ENCODE data around the gene HPSE2. TPM values are rescaled to one million over a fixed set of nuclear protein-coding genes. Genes with fewer than 3 reads are reported as not detected.

HPSE2 gene
- polyA plus RNA-seq, 2 of the 4 experiments (the other 2 are of a cell fraction), result not detected

GRCh38 chr10:98980353-98980752 lies 255.3 kb downstream of the HPSE2 start:
- ATAC-seq (no peak), DNase-seq (ENCODE audit: low read depth in 1 of 2, low spot score in 1 of 2) (no peak), FAIRE-seq (no peak)
- TF ChIP-seq KDM5A (IDR thresholded peaks at IDR 0.05), result no peak
- no peak for TF ChIP-seq CBX2 (IDR thresholded peaks at IDR 0.05; ENCODE audit: borderline replicate concordance, low read depth)
- no peak for TF ChIP-seq BHLHE40 (IDR thresholded peaks at IDR 0.05; ENCODE audit: low read depth, low read length)
- TF ChIP-seq BCL3 (IDR thresholded peaks at IDR 0.05), result no peak
- TF ChIP-seq EP300 (IDR thresholded peaks at IDR 0.05), result no peak
- no peak for TF ChIP-seq ZFP36 (IDR thresholded peaks at IDR 0.05; ENCODE audit: borderline replicate concordance, partially characterized antibody)
- no peak for TF ChIP-seq NR3C1 (IDR thresholded peaks at IDR 0.05)
- no peak overlapping the region for H3K4me2 ChIP-seq
- POLR2A ChIA-PET, result no interaction called here
- H3K9me3 ChIP-seq, result no peaks in the 10 kb centered on the region
- CTCF ChIA-PET, result no interaction called here
- H3K4me3 ChIP-seq, result no peak overlapping the region
- 15% methylated on average over 5 of the region's 5 CpGs for WGBS (ENCODE audit: missing lambda C conversion rate)
- no peaks in the 10 kb centered on the region for H3K4me1 ChIP-seq
- H3K27ac ChIP-seq, result no peak overlapping the region

- ChIA-PET CTCF (no interaction called here), POLR2A (no interaction called here)
- FAIRE-seq (no peak), ATAC-seq (no peak), DNase-seq (ENCODE audit: low read depth in 1 of 2, low spot score in 1 of 2) (no peak)
- WGBS (ENCODE audit: missing lambda C conversion rate), result 0% methylated on average over 2 of the region's 2 CpGs
- TF ChIP-seq HOXB5 (CRISPR knock-in tag; IDR thresholded peaks at IDR 0.05), result no peak
- TF ChIP-seq CTCF (IDR thresholded peaks at IDR 0.05), result no peak
- TF ChIP-seq NR3C1 (IDR thresholded peaks at IDR 0.05), result no peak
- no peak for TF ChIP-seq POLR2AphosphoS2 (conservative IDR thresholded peaks at IDR 0.05; ENCODE audit: low read length)
- peak; percentile 64 to 71; a peak in 3 of 4 replicates for TF ChIP-seq CEBPB (IDR thresholded peaks at IDR 0.05)
- no peak for TF ChIP-seq MAFK (IDR thresholded peaks at IDR 0.05; ENCODE audit: partially characterized antibody)
- Histone ChIP-seq H3K4me2 (no peak overlapping the region), H3K4me3 (no peak overlapping the region), H3K27ac (no peak overlapping the region), H3K9me3 (no peaks in the 10 kb centered on the region), H3K4me1 (no peaks in the 10 kb centered on the region)
Measured at GRCh38 chr10:98971464-98971863, 264.2 kb downstream of the HPSE2 start.

- ChIA-PET POLR2A (no interaction called here), CTCF (no interaction called here)
- H3K4me2 ChIP-seq, result no peak overlapping the region
- DNase-seq (ENCODE audit: low read depth in 1 of 2, low spot score in 1 of 2) (no peak), ATAC-seq (no peak), FAIRE-seq (no peak)
- H3K9me3 ChIP-seq, result no peaks in the 10 kb centered on the region
- no peak overlapping the region for H3K4me3 ChIP-seq
- H3K27ac ChIP-seq, result no peak overlapping the region
- TF ChIP-seq HES2 (IDR thresholded peaks at IDR 0.05), result no peak
- TF ChIP-seq JUNB (IDR thresholded peaks at IDR 0.05), result no peak
- TF ChIP-seq JUN (IDR thresholded peaks at IDR 0.05), result no peak
- no peak for TF ChIP-seq MAZ (IDR thresholded peaks at IDR 0.05; ENCODE audit: borderline replicate concordance, low read depth, low read length)
- no peak for TF ChIP-seq ATOH8 (CRISPR knock-in tag; IDR thresholded peaks at IDR 0.05; ENCODE audit: low read depth)
- no peak for TF ChIP-seq MAFK (IDR thresholded peaks at IDR 0.05; ENCODE audit: partially characterized antibody)
- TF ChIP-seq GATA3 (IDR thresholded peaks at IDR 0.05; ENCODE audit: borderline replicate concordance), result no peak
- TF ChIP-seq CHD2 (IDR thresholded peaks at IDR 0.05; ENCODE audit: low read length, partially characterized antibody), result no peak
- no peak for TF ChIP-seq POLR2A (IDR thresholded peaks at IDR 0.05; ENCODE audit: low read length)
- TF ChIP-seq BCL3 (IDR thresholded peaks at IDR 0.05), result no peak
- TF ChIP-seq KDM5A (IDR thresholded peaks at IDR 0.05), result no peak
- no peak for TF ChIP-seq HEYL (CRISPR knock-in tag; IDR thresholded peaks at IDR 0.05)
- no peak for TF ChIP-seq EHF (CRISPR knock-in tag; IDR thresholded peaks at IDR 0.05)
- no peak for TF ChIP-seq POLR2AphosphoS2 (conservative IDR thresholded peaks at IDR 0.05; ENCODE audit: low read length)
- TF ChIP-seq EP300 (IDR thresholded peaks at IDR 0.05), result no peak
- TF ChIP-seq ELK1 (IDR thresholded peaks at IDR 0.05; ENCODE audit: low read depth, low read length), result no peak
- no peak for TF ChIP-seq NFE2L2 (conservative IDR thresholded peaks at IDR 0.05; ENCODE audit: low read length)
- TF ChIP-seq SMC3 (IDR thresholded peaks at IDR 0.05), result no peak
- H3K4me1 ChIP-seq, result no peaks in the 10 kb centered on the region
Measured at GRCh38 chr10:98967601-98968000, 268.1 kb downstream of the HPSE2 start.

Measured in A549 (cell line).